Measurements from ENCODE around the gene SLC35A3. TPM values are rescaled to one million over a fixed set of nuclear protein-coding genes. Genes with fewer than 3 reads are reported as not detected.

The SLC35A3 gene
- total and polyA plus RNA-seq, 12 donors, result 3.2 to 9.4 (median 8.0) TPM

DNA sequence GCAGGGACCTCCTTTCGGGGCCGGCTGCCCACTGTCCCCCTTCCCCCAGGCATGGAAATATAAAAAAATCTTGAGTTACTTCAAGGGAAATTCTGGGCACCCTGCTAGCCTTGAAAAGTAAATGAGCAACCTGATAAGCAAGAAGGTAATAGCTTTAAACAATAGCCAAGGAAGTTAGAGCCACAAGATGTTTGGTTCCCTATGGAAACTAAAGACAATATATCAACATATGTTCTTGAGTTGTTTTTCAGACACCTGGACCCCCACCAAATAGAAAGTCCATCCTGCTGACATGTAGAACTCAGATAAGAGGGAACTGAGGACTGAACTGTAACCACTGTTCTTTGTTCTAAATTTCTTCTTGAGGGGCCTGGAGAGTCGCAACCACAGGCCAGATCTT lies 19.3 kb upstream of the SLC35A3 start:
- TF ChIP-seq, protein P1, sequence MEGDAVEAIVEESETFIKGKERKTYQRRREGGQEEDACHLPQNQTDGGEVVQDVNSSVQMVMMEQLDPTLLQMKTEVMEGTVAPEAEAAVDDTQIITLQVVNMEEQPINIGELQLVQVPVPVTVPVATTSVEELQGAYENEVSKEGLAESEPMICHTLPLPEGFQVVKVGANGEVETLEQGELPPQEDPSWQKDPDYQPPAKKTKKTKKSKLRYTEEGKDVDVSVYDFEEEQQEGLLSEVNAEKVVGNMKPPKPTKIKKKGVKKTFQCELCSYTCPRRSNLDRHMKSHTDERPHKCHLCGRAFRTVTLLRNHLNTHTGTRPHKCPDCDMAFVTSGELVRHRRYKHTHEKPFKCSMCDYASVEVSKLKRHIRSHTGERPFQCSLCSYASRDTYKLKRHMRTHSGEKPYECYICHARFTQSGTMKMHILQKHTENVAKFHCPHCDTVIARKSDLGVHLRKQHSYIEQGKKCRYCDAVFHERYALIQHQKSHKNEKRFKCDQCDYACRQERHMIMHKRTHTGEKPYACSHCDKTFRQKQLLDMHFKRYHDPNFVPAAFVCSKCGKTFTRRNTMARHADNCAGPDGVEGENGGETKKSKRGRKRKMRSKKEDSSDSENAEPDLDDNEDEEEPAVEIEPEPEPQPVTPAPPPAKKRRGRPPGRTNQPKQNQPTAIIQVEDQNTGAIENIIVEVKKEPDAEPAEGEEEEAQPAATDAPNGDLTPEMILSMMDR (IDR thresholded peaks at IDR 0.05), result no peak
- 62 to 66% methylated on average over 3 of the region's 3 CpGs for WGBS, 2 donors
- intact Hi-C loops (cut with DNase I), result no loop called here
- DNase-seq (no peak), ATAC-seq (no peak)
- Histone ChIP-seq H3K27me3 (no peaks in the 10 kb centered on the region), H3K4me3 (no peak overlapping the region), H3K36me3 (no peaks in the 10 kb centered on the region), H3K27ac (no peak overlapping the region), H3K9me3 (peaks cover 0 to 6% (median 0%) of the 10 kb centered on the region in 11 donors), H3K4me1 (no peaks in the 10 kb centered on the region)

GRCh38 chr1:99952522-99952921 lies 17.3 kb upstream of the SLC35A3 start:
- 86 to 95% methylated on average over 1 of the region's 1 CpG for WGBS, 2 donors
- DNase-seq (no peak), ATAC-seq (no peak)
- no peaks in the 10 kb centered on the region for H3K4me1 ChIP-seq
- TF ChIP-seq, protein P1 (IDR thresholded peaks at IDR 0.05), result no peak
- H3K4me3 ChIP-seq, result no peak overlapping the region
- no peaks in the 10 kb centered on the region for H3K27me3 ChIP-seq
- intact Hi-C loops (cut with DNase I), result no loop called here
- H3K27ac ChIP-seq, result no peak overlapping the region
- peaks cover 0 to 10% (median 0%) of the 10 kb centered on the region in 11 donors for H3K9me3 ChIP-seq
- no peaks in the 10 kb centered on the region for H3K36me3 ChIP-seq

DNA sequence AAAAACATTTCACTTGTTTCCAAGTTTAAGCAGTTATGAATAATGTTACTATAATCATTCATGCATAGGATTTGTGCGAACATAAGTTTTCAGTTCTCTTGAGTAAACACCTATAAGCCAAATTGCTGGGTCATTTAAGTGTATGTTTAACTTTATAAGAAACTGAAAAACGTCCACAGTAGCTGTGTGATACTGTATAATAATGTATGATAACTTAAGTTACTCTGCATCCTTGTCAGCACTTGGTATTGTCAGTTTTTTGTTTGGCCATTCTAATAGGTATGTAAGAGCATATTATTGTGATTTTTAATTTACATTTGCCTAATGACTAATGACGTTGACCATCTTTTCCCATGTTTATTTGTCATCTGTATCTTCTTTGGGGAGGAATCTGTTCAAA lies 14.4 kb upstream of the SLC35A3 start:
- TF ChIP-seq, protein P1 (IDR thresholded peaks at IDR 0.05), result no peak
- no peaks in the 10 kb centered on the region for H3K4me1 ChIP-seq
- H3K27me3 ChIP-seq, result no peaks in the 10 kb centered on the region
- DNase-seq, result no peak
- no peak for ATAC-seq
- intact Hi-C loops (cut with DNase I), result no loop called here
- H3K36me3 ChIP-seq, result no peaks in the 10 kb centered on the region
- H3K4me3 ChIP-seq, result no peak overlapping the region
- 93% methylated on average over 3 of the region's 3 CpGs for WGBS, 2 donors
- H3K9me3 ChIP-seq, result peaks cover 0 to 10% (median 0%) of the 10 kb centered on the region in 11 donors
- H3K27ac ChIP-seq, result no peak overlapping the region

DNA sequence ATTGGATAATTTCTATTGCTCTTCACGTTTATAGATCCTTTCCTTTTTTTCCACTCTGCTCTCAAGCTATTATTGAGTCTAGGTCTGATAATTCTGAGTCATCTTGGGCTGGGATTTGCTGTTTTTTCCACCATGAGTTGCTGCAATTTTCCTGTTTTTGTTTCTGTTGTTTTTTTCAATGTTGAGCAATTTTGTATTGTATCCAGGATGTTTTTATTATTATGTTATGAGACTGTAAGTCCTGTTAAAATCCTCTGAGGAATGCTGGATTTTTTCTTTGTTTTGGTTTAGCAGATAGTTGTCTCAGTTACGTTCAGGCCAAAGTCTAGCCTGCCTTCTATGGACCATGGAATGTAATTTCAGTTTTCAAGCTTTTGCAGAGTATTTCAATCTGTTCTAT lies 13.0 kb upstream of the SLC35A3 start:
- Histone ChIP-seq H3K36me3 (no peaks in the 10 kb centered on the region), H3K9me3 (peaks cover 0 to 10% (median 0%) of the 10 kb centered on the region in 11 donors), H3K27me3 (no peaks in the 10 kb centered on the region), H3K4me1 (no peaks in the 10 kb centered on the region), H3K27ac (peak overlapping the region in 1 of 10 donors; percentile 2), H3K4me3 (no peak overlapping the region)
- intact Hi-C loops (cut with DNase I), result no loop called here
- 30 to 46% methylated on average over 2 of the region's 2 CpGs for WGBS, 2 donors
- DNase-seq (no peak), ATAC-seq (peak in 2 of 8 donors; percentile 39 to 51)
- TF ChIP-seq, protein P1 (IDR thresholded peaks at IDR 0.05), result no peak

All from heart right ventricle (tissue), 16 donors.